HepG2 (cell line): ENCODE results near the gene CCDC88B. TPM values are rescaled to one million over a fixed set of nuclear protein-coding genes. Genes with fewer than 3 reads are reported as not detected.

Experiments used
- ATAC-seq: fragments of 200-7000 bp; cut with Tn5 transposase; 3 replicates; pipeline ENCODE4 v1.9.1; 2020; ENCODE audit warnings: mild to moderate bottlenecking, moderate library complexity
- BruUV-seq: library from RNA; stranded (reverse); fragments of 400-500 nt; replicated peaks from 2 replicates; lab custom pipeline; 2021; lab: Mats Ljungman, UMichigan
- CTCF ChIA-PET: fragments of 300-600 bp; formaldehyde crosslinking; extraction: SDS; loops from one replicate; lab custom pipeline; 2021; ENCODE audit warnings: low total read pairs, inconsistent platforms, low intra/inter-chr PET ratio; lab: Yijun Ruan, JAX
- POLR2A ChIA-PET: fragments of 350-600 bp; sonication (Branson Sonifier 250); formaldehyde crosslinking; loops from one replicate; lab custom pipeline; 2020; ENCODE audit warnings: antibody characterized with exemption, inconsistent platforms; lab: Yijun Ruan, JAX
- DNase-seq: peaks from one replicate; pipeline ENCODE4 v3.0.0-alpha.2; 2015; ENCODE audit warnings: low spot score
- FAIRE-seq: peaks from 3 replicates; lab custom pipeline; 2011; peaks lifted over from hg19 to GRCh38; lab: Jason Lieb, UNC
- H2AFZ ChIP-seq: one replicate; pipeline ENCODE4 v1.6.1; 2011; ENCODE audit warnings: low read length, inconsistent platforms
- H3K27ac ChIP-seq: fragments of 300-600 bp; 3 replicates; pipeline ENCODE4 v1.8.0; 2011; ENCODE audit warnings: mixed run types, mild to moderate bottlenecking, mixed read lengths, low read length, inconsistent platforms; ENCODE audit not compliant: insufficient read depth; ENCODE audit errors: extremely low read length
- H3K27me3 ChIP-seq, 2 experiments: fragments of 200-600 bp in 1 of 2; 2 replicates in 1 of 2; 3 replicates in 1 of 2; pipeline versions ENCODE4 v1.6.0 to v1.8.0; 2011; ENCODE audit warnings: low read length in 2 of 2, mild to moderate bottlenecking in 2 of 2, moderate library complexity in 2 of 2, inconsistent platforms in 1 of 2; ENCODE audit not compliant: insufficient read depth in 2 of 2, control insufficient read depth in 1 of 2
- H3K36me3 ChIP-seq, 2 experiments: fragments of 200-600 bp in 1 of 2; replicated peaks in 1 of 2; 2 replicates in 1 of 2; 3 replicates in 1 of 2; pipeline versions ENCODE4 v1.5.1 to v1.8.0; 2011; ENCODE audit warnings: low read length in 2 of 2, inconsistent platforms in 1 of 2; ENCODE audit not compliant: insufficient read depth in 2 of 2, control insufficient read depth in 1 of 2
- H3K4me1 ChIP-seq: 2 replicates; pipeline ENCODE4 v1.5.1; 2012; ENCODE audit warnings: low read length, inconsistent platforms; ENCODE audit not compliant: insufficient read depth
- H3K4me2 ChIP-seq: 2 replicates; pipeline ENCODE4 v1.6.0; 2011; ENCODE audit warnings: low read depth, low read length, inconsistent platforms
- H3K4me3 ChIP-seq, 3 experiments: fragments of 200-600 bp in 1 of 3; sonication (generic), shearing (Covaris generic) in 1 of 3; replicated peaks in 1 of 3; 2 replicates each; pipeline ENCODE4 v1.5.1; 2011 to 2016; ENCODE audit warnings: low read length in 3 of 3, inconsistent platforms in 2 of 3, low read depth in 2 of 3, mild to moderate bottlenecking in 2 of 3, control low read depth in 1 of 3, mixed read lengths in 1 of 3; ENCODE audit not compliant: insufficient read depth in 1 of 3
- H3K79me2 ChIP-seq: one replicate; pipeline ENCODE4 v1.6.1; 2011; ENCODE audit warnings: low read length, inconsistent platforms; ENCODE audit not compliant: insufficient read depth
- H3K9ac ChIP-seq: 2 replicates; pipeline ENCODE4 v1.6.0; 2011; ENCODE audit warnings: mild to moderate bottlenecking, low read depth, low read length, inconsistent platforms; ENCODE audit not compliant: insufficient read depth
- H3K9me3 ChIP-seq: 2 replicates; pipeline ENCODE4 v1.5.1; 2012; ENCODE audit warnings: mild to moderate bottlenecking, low read length
- H4K20me1 ChIP-seq: 2 replicates; pipeline ENCODE4 v1.6.0; 2011; ENCODE audit warnings: inconsistent platforms, mild to moderate bottlenecking, low read length, moderate library complexity; ENCODE audit not compliant: insufficient read depth
- DNMT1 ChIP-seq: sonication (generic); formaldehyde crosslinking; IDR thresholded peaks from 2 replicates; pipeline ENCODE4 v1.5.1; 2020; ENCODE audit warnings: mild to moderate bottlenecking, missing genetic modification reagents
- DNMT3B ChIP-seq: conservative IDR thresholded peaks from 2 replicates; pipeline ENCODE4 v1.6.1; 2016; ENCODE audit warnings: missing biosample characterization, control low read depth
- GABPA ChIP-seq, 2 experiments: IDR thresholded peaks; 2 replicates each; pipeline ENCODE4 v1.6.1; 2011 to 2016; ENCODE audit warnings: low read depth in 2 of 2, low read length in 1 of 2, missing biosample characterization in 1 of 2, missing genetic modification characterization in 1 of 2
- GABPB1 ChIP-seq: IDR thresholded peaks from 2 replicates; pipeline ENCODE4 v1.6.1; 2016; ENCODE audit warnings: mild to moderate bottlenecking, missing genetic modification reagents, moderate library complexity, missing compliant biosample characterization
- HIVEP1 ChIP-seq: sonication (generic); formaldehyde crosslinking; IDR thresholded peaks from 2 replicates; pipeline ENCODE4 v1.4.0; 2020; ENCODE audit warnings: mild to moderate bottlenecking, missing genetic modification reagents
- HNF4G ChIP-seq, 2 experiments: sonication (generic) in 1 of 2; formaldehyde crosslinking in 1 of 2; IDR thresholded peaks; 2 replicates each; pipeline versions ENCODE4 v1.4.0 to v1.6.1; 2011 to 2020; ENCODE audit warnings: borderline replicate concordance in 2 of 2, low read depth in 2 of 2, mild to moderate bottlenecking in 2 of 2, low read length in 1 of 2, missing genetic modification reagents in 1 of 2, moderate library complexity in 1 of 2
- KDM2A ChIP-seq: sonication (generic); formaldehyde crosslinking; IDR thresholded peaks from 2 replicates; pipeline ENCODE4 v1.4.0; 2020; ENCODE audit warnings: low read depth, missing genetic modification reagents, borderline replicate concordance
- MBD4 ChIP-seq: IDR thresholded peaks from 2 replicates; pipeline ENCODE4 v1.6.1; 2012; ENCODE audit warnings: low read length, inconsistent platforms, borderline replicate concordance
- RFX1 ChIP-seq: fragments of 450-650 bp; IDR thresholded peaks from 2 replicates; pipeline ENCODE4 v1.6.1; 2017
- RFXAP ChIP-seq: sonication (generic); formaldehyde crosslinking; IDR thresholded peaks from 2 replicates; pipeline ENCODE4 v1.4.0; 2020; ENCODE audit warnings: missing genetic modification reagents, borderline replicate concordance
- ZC3H13 ChIP-seq: sonication (generic); formaldehyde crosslinking; IDR thresholded peaks from 2 replicates; pipeline ENCODE4 v1.8.1; 2023; ENCODE audit warnings: mild to moderate bottlenecking, missing genetic modification reagents, moderate library complexity
- ZNF12 ChIP-seq: sonication (generic); formaldehyde crosslinking; IDR thresholded peaks from 2 replicates; pipeline ENCODE4 v1.5.0; 2020; ENCODE audit warnings: missing genetic modification reagents
- ZNF205 ChIP-seq: IDR thresholded peaks from 2 replicates; pipeline ENCODE4 v1.6.1; 2018; ENCODE audit warnings: missing biosample characterization, missing genetic modification reagents
- WGBS: methylation state at CpG from one replicate; pipeline ENCODE4 v1.1.6; 2017; ENCODE audit warnings: low lambda C conversion rate; 5-methylcytosine and 5-hydroxymethylcytosine counted together
- in situ Hi-C: cut with HindIII; loops from 2 replicates; pipeline ENCODE4 v1.10.0; 2017; ENCODE audit warnings: low pct_unique_long_range_greater_than_20kb; ENCODE audit not compliant: extremely low pct_ligation_motif_present
- intact Hi-C: fragments of 100-400 bp; cut with micrococcal nuclease; formaldehyde crosslinking; loops from one replicate; pipeline ENCODE4 v1.10.0; 2022; ENCODE audit not compliant: unreplicated experiment
- polyA plus RNA-seq, 8 experiments: library from polyadenylated mRNA; depleted of rRNA in 3 of 8; stranded (reverse) in 7 of 8; unstranded in 1 of 8; fragments of >200 nt; fragmentation: Illumina TruSeq in 4 of 8; extraction: Trizol in 4 of 8; gene quantifications; 2 replicates each; pipeline versions ENCODE4 v1.2.1 to v1.2.3, GENCODE V29; 2011 to 2016; ENCODE audit warnings: low read depth in 4 of 8, missing spikeins in 1 of 8, mixed read lengths in 1 of 8; ENCODE audit not compliant: insufficient read depth in 1 of 8
- total RNA-seq, 5 experiments: library from RNA; depleted of rRNA; stranded (reverse); fragments of >200 nt; fragmentation: Illumina TruSeq; extraction: Trizol; gene quantifications; 2 replicates each; pipeline ENCODE4 v1.2.3, GENCODE V29; 2016; ENCODE audit warnings: low read depth in 1 of 5
- TF ChIP-seq, protein P1 (sequence below): sonication (generic); formaldehyde crosslinking; IDR thresholded peaks from 2 replicates; pipeline ENCODE4 v1.4.0; 2020; ENCODE audit warnings: mild to moderate bottlenecking, low read depth, missing genetic modification reagents
- TF ChIP-seq, protein P2 (sequence below): sonication (generic); formaldehyde crosslinking; IDR thresholded peaks from 2 replicates; pipeline ENCODE4 v1.4.0; 2020; ENCODE audit warnings: missing genetic modification reagents, mild to moderate bottlenecking, borderline replicate concordance
- TF ChIP-seq, protein P3 (sequence below): sonication (generic); formaldehyde crosslinking; IDR thresholded peaks from 2 replicates; pipeline ENCODE4 v1.4.0; 2020; ENCODE audit warnings: missing genetic modification reagents

CCDC88B gene
- total and polyA plus RNA-seq, 2 of the 13 experiments (the other 11 are each of a cell fraction or from before 2014, with no cell fraction given), result 3.6 to 4.8 TPM

DNA sequence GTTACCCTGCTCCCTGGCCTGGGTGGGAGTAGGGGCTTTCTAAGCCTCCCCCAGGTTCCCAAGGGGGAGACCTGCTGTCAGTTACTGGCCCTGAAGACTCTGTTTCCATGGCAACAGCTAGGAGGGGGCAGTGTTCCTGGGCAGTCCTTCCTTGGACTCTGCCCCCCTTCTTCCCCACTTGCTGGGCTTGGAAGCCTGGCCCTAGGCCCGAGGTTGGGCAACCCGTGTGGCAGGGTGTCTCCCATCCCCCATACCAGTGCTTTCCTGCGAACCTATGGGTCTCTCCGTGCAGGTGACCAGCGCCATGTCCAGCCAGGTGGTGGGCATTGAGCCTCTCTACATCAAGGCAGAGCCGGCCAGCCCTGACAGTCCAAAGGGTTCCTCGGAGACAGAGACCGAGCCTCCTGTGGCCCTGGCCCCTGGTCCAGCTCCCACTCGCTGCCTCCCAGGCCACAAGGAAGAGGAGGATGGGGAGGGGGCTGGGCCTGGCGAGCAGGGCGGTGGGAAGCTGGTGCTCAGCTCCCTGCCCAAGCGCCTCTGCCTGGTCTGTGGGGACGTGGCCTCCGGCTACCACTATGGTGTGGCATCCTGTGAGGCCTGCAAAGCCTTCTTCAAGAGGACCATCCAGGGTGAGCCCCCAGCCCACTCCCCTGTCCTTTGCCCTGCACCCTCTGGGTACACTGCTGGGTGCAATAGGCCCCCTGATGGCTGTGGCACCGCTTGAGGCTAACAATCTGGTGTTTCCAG, 33.0 kb upstream of the CCDC88B start:
- CTCF ChIA-PET, result interaction anchor here (1.2 kb wide), 1 partner anchor 48 kb away, joined by 3 read pairs; no protein-coding TSS in a partner anchor
- no TSS peak for BruUV-seq
- Histone ChIP-seq H3K27ac (peak overlapping the region; percentile 82), H3K4me1 (peaks cover 61% of the 10 kb centered on the region), H3K9ac (peak overlapping the region; percentile 81), H3K27me3 (no peaks in the 10 kb centered on the region; a peak in 1 of 5 replicates), H3K9me3 (no peaks in the 10 kb centered on the region), H3K4me3 (peak overlapping the region; percentile 66 to 85 (median 68)), H4K20me1 (no peaks in the 10 kb centered on the region), H3K79me2 (peaks cover 15% of the 10 kb centered on the region), H2AFZ (no peak overlapping the region), H3K4me2 (peak overlapping the region; percentile 97), H3K36me3 (no peaks in the 10 kb centered on the region)
- FAIRE-seq, result peak; percentile 55
- in situ Hi-C loops (no loop called here), intact Hi-C loops (loop anchor here (10.0 kb wide), 1 partner anchor 122 kb away; the partner anchor contains the start of gene STIP1)
- POLR2A ChIA-PET, result interaction anchor here (1.3 to 5.5 kb wide), 3 partner anchors 10 to 81 kb away, joined by 4 to 103 read pairs (median 13); partner anchors contain the start of genes NUDT22, PRDX5, TRMT112 and TRPT1
- ATAC-seq, result peak; percentile 3
- 29% methylated on average over 1 of the region's 15 CpGs for WGBS
- DNase-seq, result peak; percentile 60
- no peak for TF ChIP-seq DNMT1 (CRISPR knock-in tag)
- no peak for TF ChIP-seq DNMT3B (CRISPR knock-in tag)
- TF ChIP-seq HIVEP1 (CRISPR knock-in tag), result 0 out of 2 replicates have a peak, but pooled peaks have one; percentile 48
- TF ChIP-seq RFXAP (CRISPR knock-in tag), result peak; percentile 90; the same call in 1 of the 2 replicates
- no peak; the same call in 1 of the 2 replicates for TF ChIP-seq KDM2A
- TF ChIP-seq GABPA (IDR thresholded peaks at IDR 0.05; ENCODE audit: low read depth, low read length), result no peak
- TF ChIP-seq GABPA (CRISPR knock-in tag; IDR thresholded peaks at IDR 0.05; ENCODE audit: low read depth), result peak; percentile 29; the same call in 1 of the 2 replicates
- no peak for TF ChIP-seq ZC3H13 (CRISPR knock-in tag)
- no peak for TF ChIP-seq MBD4
- TF ChIP-seq, protein P1, sequence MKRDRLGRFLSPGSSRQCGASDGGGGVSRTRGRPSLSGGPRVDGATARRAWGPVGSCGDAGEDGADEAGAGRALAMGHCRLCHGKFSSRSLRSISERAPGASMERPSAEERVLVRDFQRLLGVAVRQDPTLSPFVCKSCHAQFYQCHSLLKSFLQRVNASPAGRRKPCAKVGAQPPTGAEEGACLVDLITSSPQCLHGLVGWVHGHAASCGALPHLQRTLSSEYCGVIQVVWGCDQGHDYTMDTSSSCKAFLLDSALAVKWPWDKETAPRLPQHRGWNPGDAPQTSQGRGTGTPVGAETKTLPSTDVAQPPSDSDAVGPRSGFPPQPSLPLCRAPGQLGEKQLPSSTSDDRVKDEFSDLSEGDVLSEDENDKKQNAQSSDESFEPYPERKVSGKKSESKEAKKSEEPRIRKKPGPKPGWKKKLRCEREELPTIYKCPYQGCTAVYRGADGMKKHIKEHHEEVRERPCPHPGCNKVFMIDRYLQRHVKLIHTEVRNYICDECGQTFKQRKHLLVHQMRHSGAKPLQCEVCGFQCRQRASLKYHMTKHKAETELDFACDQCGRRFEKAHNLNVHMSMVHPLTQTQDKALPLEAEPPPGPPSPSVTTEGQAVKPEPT (CRISPR knock-in tag), result no peak
- TF ChIP-seq HNF4G (IDR thresholded peaks at IDR 0.05; ENCODE audit: borderline replicate concordance, low read depth, low read length), result peak; percentile 68; the same call in 1 of the 2 replicates
- no peak; the same call in 1 of the 2 replicates for TF ChIP-seq HNF4G (CRISPR knock-in tag; IDR thresholded peaks at IDR 0.05; ENCODE audit: borderline replicate concordance, low read depth)
- TF ChIP-seq, protein P2, sequence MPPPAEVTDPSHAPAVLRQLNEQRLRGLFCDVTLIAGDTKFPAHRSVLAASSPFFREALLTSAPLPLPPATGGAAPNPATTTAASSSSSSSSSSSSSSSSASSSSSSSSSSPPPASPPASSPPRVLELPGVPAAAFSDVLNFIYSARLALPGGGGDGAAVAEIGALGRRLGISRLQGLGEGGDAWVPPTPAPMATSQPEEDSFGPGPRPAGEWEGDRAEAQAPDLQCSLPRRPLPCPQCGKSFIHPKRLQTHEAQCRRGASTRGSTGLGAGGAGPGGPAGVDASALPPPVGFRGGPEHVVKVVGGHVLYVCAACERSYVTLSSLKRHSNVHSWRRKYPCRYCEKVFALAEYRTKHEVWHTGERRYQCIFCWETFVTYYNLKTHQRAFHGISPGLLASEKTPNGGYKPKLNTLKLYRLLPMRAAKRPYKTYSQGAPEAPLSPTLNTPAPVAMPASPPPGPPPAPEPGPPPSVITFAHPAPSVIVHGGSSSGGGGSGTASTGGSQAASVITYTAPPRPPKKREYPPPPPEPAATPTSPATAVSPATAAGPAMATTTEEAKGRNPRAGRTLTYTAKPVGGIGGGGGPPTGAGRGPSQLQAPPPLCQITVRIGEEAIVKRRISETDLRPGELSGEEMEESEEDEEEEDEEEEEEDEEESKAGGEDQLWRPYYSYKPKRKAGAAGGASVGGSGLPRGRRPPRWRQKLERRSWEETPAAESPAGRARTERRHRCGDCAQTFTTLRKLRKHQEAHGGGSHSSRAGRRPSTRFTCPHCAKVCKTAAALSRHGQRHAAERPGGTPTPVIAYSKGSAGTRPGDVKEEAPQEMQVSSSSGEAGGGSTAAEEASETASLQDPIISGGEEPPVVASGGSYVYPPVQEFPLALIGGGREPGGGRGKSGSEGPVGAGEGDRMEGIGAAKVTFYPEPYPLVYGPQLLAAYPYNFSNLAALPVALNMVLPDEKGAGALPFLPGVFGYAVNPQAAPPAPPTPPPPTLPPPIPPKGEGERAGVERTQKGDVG (CRISPR knock-in tag), result no peak
- no peak for TF ChIP-seq ZNF12 (CRISPR knock-in tag)
- TF ChIP-seq GABPB1 (CRISPR knock-in tag), result peak; percentile 20
- 0 out of 2 replicates have a peak, but pooled peaks have one; percentile 21 for TF ChIP-seq ZNF205
- TF ChIP-seq RFX1, result peak; percentile 79
- TF ChIP-seq, protein P3, sequence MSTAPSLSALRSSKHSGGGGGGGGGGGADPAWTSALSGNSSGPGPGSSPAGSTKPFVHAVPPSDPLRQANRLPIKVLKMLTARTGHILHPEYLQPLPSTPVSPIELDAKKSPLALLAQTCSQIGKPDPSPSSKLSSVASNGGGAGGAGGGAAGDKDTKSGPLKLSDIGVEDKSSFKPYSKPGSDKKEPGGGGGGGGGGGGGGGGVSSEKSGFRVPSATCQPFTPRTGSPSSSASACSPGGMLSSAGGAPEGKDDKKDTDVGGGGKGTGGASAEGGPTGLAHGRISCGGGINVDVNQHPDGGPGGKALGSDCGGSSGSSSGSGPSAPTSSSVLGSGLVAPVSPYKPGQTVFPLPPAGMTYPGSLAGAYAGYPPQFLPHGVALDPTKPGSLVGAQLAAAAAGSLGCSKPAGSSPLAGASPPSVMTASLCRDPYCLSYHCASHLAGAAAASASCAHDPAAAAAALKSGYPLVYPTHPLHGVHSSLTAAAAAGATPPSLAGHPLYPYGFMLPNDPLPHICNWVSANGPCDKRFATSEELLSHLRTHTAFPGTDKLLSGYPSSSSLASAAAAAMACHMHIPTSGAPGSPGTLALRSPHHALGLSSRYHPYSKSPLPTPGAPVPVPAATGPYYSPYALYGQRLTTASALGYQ (CRISPR knock-in tag), result no peak
